Astrocyte of the hippocampus (primary cell): ENCODE results near the gene PTGIS.

ENCODE experiments used
- DNase-seq: peaks from one replicate; pipeline ENCODE4 v3.0.0; 2011; ENCODE audit warnings: low read depth, low spot score

PTGIS gene

DNA sequence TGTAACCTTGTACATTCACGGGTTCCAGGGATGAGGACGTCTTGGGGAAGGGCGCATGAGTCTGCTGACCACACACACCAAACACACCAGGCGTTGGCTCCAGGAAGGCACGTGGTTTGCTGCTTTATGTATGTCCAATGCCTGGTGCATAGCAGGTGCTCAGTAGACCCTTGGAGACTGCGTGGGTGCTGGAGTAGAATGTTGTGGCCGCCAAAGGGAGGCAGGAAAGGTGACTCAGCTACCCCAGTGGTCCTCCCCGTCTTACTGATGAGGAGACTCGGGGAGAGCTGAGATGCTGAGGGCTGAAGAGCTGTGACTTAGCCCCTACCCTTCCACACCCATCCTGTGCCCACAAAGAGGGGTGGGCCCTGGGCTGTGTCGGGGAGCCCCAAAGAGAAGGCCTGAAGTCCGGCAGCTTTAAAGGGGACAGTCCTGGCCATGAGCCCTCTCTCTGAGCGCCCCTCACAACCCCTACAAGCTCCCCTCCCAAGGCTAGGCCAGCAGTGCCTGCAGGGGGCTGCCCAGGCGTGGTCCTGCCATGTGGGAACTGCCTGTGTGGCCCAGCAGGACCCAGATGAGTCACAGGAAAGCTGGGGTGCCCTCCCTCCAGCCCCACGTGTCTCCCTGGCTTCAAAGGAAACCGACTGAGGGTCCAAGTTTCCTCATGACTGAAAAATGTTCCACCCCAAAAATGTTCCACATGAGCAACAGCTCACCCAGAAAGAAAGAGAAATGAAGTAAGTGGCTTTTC is 28.0 kb upstream of the PTGIS start:
- DNase-seq = peak; percentile 43

DNA sequence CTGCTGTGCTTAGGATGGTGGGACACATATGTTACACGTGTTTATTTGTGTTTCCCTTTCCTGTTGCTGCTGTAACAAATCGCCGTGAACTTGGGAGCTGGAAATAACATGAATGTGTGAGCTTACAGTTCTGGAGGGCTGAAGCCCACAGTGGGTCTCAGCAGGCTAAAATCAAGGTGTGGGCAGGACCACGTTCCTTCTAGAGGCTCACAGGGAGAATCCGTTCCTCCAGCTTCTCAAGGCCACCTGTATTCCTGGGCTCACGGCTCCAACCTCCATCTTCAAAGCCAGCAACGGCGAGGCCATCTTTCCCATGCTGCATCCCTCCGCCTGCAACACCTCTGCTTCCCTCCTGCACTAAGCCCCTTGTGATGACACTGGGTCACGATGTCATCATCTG is 27.4 kb upstream of the PTGIS start:
- DNase-seq = no peak

GRCh38 chr20:49594931-49595315 is 27.0 kb upstream of the PTGIS start:
- DNase-seq = no peak

DNA sequence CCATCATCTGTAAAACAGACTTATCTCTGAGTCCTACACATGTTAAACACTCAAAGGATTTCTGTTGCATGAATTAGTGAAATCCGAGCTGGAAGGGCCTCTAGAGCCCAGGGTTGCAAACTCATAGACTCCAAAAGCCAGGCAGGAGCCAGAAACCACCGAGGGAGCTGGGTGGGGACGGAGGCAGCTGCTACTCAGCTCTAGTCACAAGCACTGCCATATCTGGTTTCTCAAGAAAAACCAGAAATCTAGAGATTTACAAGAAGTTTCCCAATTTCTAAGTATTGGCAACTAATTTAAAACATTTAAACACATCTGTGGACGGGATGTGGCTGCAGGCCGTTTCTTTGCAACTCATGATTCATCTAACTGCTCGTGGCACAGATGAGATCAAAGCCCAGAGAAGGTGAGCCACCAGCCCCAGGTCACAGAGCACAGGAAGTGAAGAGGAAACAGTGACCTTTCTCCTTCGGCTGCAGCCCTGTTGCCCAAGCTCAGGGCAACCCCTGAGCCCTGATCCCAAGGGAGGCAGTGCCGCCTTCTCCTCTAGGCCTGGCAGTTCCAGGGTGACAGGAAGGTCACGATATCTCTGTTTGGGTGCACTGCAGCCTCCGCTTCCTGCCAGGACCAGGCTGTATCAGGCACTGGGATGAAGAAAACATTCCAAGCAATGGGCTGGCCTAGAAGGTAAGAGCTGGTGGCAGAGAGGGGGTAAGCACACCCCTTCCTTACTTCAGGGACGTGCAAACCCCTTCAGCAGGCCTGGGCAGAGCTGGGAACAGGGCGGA is 26.4 kb upstream of the PTGIS start:
- peak; percentile 35 for DNase-seq

- DNase-seq = no peak
Observed at GRCh38 chr20:49593466-49594142, 25.7 kb upstream of the PTGIS start.

DNA sequence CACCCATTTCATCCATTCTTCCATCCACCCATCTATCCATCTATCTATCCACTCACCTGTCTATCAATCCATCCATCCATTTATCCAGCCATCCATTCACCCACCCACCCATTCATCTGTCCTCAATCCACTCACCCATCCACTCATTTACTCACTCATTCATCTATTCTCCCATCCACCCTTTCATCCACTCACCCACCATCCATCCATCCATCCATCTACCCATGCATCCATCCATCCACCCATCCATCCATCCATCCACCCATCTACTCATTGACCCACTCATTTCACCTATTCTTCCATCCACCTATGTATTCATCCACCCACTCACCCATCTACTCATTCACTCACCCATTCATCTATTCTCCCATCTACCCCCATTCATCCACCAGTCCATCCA is 24.2 kb upstream of the PTGIS start:
- DNase-seq = no peak

DNA sequence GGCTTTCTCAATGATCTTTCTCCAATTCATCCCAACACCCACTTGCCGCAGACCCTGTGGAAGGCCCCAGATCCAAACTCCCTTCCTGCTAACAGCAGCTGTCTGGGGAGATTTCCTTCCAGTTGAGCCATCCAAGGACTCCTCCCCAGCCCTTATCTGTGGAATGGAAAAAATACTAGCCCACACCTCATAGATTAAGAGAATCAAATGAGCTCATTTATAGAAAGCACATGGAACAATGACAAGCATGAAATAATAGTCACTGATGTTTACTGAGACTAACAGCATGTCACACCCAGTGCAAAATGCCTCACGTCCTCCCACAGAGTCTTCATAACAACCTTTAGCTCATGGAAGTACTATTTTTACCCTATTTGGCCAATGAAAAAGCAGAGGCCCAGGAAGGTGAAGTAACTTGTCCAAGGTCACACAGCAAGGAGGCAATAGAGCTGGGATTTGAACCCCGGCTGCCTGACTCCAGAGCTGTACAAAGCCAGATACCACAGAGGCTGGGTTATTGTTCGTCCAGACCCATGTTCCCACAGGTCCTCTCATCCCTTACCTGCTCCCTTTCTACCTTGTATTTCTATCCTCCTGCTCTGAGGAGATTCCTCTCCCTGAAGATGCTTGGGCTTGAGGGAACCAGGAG is 23.4 kb upstream of the PTGIS start:
- no peak for DNase-seq

DNA sequence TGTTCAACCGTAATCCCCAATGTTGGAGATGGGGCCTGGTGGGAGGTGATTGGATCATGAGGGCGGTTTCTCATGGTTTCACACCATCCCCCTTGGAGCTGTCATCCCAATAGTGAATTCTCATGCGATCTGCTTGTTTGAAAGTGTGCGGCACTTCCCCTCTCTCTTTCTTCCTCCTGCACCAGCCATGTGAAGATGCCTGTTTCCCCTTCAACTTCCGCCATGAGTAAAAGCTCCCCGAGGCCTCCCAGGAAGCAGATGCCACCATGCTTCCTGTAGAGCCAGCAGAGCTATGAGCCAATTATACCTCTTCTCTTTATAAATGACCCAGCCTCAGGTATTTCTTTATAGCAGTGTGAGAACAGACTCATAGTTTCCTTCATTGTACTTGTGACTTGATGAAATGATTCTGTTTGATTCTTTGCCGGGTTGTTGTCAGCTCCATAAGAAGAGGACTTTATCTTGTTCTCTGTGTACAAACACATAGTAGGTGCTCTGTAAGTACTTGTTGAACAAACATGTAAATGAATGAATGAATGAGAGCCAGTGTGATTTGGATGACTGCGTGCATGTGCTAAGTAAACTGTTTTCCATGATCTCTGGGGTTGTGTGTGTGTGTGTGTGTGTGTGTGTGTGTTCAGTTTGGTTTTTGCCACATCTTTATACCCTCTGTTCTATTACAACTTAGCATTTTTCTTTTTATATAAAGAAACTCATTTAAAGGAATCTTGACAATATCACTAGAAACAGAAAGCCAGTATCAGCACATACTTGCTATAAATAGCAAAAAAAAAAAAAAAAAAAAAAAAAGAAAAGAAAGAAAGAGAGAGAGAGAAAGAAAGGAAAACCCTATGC is 22.5 kb upstream of the PTGIS start:
- no peak for DNase-seq

- no peak for DNase-seq
Observed at GRCh38 chr20:49589747-49590146, 21.8 kb upstream of the PTGIS start.

GRCh38 chr20:49587111-49587570 is 19.2 kb upstream of the PTGIS start:
- no peak for DNase-seq

DNA sequence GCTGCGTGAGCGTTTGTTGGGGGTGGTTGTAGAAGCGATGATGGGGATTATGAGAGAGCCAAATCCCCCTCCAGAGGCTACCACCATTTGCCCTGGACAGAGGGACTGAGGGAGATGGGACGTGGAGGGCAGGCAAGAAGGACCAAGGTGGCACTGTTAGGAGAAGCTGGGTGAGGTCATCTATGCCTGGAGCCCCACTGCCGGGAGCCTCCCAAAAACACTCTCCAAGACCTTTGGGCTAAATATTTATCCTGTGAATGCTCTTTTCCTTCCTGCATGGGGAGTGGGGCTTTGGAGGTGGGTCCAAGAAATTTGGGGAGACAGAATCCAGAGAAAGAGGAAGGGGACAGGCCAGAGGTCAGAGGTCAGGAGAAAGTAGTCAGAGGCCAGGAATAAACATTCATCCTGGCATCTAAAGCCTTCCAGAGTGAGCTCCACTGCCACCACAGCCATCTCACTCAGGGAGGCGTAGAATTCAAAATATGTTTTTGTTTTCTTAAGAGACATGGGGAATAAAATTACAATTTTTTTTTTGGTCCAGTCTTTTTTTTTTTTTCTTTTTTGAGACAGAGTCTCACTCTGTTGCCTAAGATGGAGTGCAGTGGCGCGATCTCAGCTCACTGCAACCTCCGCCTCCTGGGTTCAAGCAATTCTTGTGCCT is 17.8 kb upstream of the PTGIS start:
- DNase-seq = no peak

DNA sequence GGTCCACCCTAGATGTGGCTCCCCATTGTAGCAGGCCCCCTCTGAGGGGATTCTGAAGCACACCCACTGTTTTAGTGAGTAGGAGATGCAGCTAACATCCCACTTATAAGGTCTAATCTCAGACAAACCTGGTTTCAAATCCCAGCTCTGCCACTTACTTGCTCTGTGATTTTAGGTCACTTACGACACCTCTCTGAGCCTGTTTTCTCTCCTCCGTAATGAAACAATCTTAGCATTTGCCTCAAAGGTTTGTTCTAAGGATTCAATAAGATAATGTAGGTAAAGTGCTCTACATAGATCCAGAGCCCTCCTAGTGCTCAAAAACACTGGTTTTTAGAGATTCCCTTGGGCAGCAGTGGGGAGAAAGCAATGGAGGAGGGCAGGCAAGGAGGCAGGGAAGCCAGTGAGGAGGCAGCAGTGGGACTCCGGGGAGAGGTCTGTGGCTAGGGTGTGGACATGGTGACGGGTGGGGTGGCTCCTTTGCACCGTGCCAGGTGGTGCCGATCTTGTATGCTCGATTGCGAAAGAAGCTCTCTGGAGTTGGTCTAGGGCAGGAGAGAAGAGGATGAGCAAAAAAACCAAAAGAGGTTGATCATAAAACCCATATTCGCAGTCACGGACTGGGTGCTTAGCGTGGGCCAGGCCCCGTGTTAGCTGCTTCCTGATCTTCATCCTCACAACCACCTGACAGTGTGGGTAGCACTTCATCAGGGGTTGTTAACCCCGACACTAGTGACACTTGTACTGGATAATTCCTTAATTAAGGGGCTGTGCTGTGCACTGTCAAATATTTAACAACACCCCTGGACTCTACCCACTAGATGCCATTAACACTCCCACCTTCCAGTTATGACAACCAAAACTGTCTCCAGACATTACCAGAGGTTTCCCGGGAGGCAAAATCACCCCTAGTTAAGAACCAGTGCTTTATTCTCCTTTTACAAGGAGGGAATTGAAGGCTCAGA is 16.8 kb upstream of the PTGIS start:
- DNase-seq = no peak

DNA sequence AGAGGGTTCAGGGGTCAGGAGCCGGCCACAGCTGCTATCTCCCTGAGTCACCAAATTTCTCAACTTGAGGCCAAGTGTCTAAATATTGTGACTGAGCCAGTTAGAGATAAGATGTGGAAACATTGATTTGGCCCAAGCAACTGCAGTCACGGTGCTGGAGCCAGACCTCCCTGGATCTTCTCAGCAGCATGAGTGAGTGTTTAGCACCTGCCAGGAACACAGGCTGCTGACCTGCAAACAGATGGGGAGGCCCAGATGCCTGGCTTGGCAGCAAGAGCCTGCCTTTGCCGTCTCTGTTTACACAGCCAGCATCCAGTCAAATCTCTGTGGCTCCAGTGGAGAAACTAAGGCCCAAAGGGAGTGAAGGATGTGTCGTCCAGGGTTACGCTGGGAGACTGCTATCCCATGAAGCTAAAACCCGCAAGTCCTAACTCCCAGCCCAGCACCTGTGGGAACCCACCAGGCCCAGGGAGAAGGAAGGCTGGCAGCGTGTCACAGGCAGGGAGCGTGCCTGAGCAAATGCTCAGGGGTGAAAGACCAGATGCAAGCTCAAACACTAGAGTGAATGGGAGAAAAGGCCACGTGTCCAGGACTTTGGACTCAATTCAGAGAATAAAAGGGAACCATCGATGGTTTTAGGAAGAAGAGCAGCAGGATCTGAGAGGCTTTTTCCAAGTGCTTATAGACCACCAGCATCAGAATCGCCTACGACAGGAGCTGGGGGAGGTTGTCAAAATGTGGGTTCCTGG is 15.9 kb upstream of the PTGIS start:
- peak; percentile 87 for DNase-seq

DNA sequence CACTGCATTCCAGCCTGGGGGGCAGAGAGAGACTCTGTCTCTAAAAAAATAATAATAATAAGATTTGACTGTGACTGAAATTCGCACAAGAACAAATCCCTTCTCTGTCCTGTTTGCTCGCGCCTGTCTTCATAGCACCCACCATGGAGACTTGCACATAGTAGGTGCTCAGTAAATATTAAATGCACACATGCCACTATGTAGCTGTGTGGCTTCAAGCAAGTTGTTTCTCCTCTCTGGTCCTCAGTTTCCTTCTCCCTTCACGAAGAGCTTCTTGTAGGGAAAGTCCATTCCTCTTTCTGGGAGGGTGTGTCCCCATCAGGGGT is 15.4 kb upstream of the PTGIS start:
- no peak for DNase-seq

GRCh38 chr20:49582413-49583334 is 14.7 kb upstream of the PTGIS start:
- DNase-seq = no peak

GRCh38 chr20:49581482-49581881 is 13.5 kb upstream of the PTGIS start:
- DNase-seq = no peak

GRCh38 chr20:49580813-49581174 is 12.9 kb upstream of the PTGIS start:
- no peak for DNase-seq
